Vagina (tissue), 2 donors: Measurements from ENCODE around the gene AMDHD1.

Experiments used
- POLR2A ChIP-seq, 2 donors: fragments of 450-650 bp; IDR thresholded peaks; one replicate each; pipeline ENCODE4 v1.6.1; 2017; ENCODE audit warnings: antibody characterized with exemption in 2 of 2, mild to moderate bottlenecking in 2 of 2, moderate library complexity in 2 of 2
- POLR2AphosphoS5 ChIP-seq, 2 donors: sonication (generic); formaldehyde crosslinking; IDR thresholded peaks; one replicate each; pipeline ENCODE4 v1.9.0; 2017; ENCODE audit warnings: antibody characterized with exemption in 2 of 2, mild to moderate bottlenecking in 2 of 2, low read depth in 1 of 2; ENCODE audit not compliant: insufficient read depth in 1 of 2
- TF ChIP-seq, protein P1 (sequence below), 3 experiments: fragments of 450-650 bp in 2 of 3; fragments of 200-600 bp in 1 of 3; sonication (generic) in 1 of 3; IDR thresholded peaks; one replicate each; pipeline ENCODE4 v1.5.1; 2017 to 2019; ENCODE audit warnings: antibody characterized with exemption in 3 of 3, mild to moderate bottlenecking in 2 of 3, moderate library complexity in 2 of 3

GRCh38 chr12:95909871-95910270 is 33.3 kb upstream of the AMDHD1 start:
- TF ChIP-seq POLR2A (IDR thresholded peaks at IDR 0.05) (no peak), POLR2AphosphoS5 (IDR thresholded peaks at IDR 0.05; ENCODE audit: insufficient read depth in 1 of 2, low read depth in 1 of 2) (no peak)
- TF ChIP-seq, protein P1, sequence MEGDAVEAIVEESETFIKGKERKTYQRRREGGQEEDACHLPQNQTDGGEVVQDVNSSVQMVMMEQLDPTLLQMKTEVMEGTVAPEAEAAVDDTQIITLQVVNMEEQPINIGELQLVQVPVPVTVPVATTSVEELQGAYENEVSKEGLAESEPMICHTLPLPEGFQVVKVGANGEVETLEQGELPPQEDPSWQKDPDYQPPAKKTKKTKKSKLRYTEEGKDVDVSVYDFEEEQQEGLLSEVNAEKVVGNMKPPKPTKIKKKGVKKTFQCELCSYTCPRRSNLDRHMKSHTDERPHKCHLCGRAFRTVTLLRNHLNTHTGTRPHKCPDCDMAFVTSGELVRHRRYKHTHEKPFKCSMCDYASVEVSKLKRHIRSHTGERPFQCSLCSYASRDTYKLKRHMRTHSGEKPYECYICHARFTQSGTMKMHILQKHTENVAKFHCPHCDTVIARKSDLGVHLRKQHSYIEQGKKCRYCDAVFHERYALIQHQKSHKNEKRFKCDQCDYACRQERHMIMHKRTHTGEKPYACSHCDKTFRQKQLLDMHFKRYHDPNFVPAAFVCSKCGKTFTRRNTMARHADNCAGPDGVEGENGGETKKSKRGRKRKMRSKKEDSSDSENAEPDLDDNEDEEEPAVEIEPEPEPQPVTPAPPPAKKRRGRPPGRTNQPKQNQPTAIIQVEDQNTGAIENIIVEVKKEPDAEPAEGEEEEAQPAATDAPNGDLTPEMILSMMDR (IDR thresholded peaks at IDR 0.05): no peak
